Esophagus squamous epithelium (tissue), 4 donors: ENCODE measurements around the gene HHATL.

Experiments used
- POLR2A ChIP-seq, 4 donors: fragments of 450-650 bp; IDR thresholded peaks; one replicate each; pipeline ENCODE4 v1.6.1; 2017; ENCODE audit warnings: antibody characterized with exemption in 4 of 4, mild to moderate bottlenecking in 4 of 4, moderate library complexity in 3 of 4
- TF ChIP-seq, protein P1 (sequence below), 6 experiments: fragments of 450-650 bp in 4 of 6; fragments of 200-600 bp in 2 of 6; sonication (generic) in 2 of 6; IDR thresholded peaks; one replicate each; pipeline ENCODE4 v1.5.1; 2016 to 2019; ENCODE audit warnings: antibody characterized with exemption in 6 of 6, mild to moderate bottlenecking in 4 of 6, moderate library complexity in 4 of 6

DNA sequence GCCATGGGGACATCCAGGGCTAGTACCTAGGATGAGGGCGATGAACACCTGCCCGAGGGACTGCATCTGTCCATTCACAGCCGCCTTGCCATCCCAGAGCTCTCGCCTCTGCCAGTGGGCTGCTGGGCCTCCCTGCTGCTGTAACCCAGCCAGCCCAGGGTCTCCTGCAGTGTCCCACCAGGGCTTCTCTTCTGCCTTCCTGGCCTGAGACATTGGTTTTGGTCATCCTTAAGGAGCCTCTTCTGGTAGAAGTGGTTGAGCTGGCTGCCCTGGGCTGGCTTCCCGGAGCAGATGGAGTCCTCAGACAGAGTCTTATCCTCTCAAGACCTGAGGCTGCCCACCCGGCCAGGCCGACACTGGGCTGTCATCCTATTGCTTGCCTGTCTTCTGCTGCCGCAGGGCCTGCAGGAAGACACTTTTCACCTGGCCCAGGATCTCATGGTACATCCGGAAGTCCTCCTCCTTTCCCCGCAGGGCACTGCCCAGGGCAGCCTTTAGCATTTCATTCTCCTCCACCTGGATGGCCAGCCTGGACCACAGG, 6.1 kb upstream of the HHATL start:
- TF ChIP-seq, protein P1, sequence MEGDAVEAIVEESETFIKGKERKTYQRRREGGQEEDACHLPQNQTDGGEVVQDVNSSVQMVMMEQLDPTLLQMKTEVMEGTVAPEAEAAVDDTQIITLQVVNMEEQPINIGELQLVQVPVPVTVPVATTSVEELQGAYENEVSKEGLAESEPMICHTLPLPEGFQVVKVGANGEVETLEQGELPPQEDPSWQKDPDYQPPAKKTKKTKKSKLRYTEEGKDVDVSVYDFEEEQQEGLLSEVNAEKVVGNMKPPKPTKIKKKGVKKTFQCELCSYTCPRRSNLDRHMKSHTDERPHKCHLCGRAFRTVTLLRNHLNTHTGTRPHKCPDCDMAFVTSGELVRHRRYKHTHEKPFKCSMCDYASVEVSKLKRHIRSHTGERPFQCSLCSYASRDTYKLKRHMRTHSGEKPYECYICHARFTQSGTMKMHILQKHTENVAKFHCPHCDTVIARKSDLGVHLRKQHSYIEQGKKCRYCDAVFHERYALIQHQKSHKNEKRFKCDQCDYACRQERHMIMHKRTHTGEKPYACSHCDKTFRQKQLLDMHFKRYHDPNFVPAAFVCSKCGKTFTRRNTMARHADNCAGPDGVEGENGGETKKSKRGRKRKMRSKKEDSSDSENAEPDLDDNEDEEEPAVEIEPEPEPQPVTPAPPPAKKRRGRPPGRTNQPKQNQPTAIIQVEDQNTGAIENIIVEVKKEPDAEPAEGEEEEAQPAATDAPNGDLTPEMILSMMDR (IDR thresholded peaks at IDR 0.05) = no peak
- no peak for TF ChIP-seq POLR2A (IDR thresholded peaks at IDR 0.05)
